Measurements from ENCODE around the gene GNB5.
A peak's percentile ranks its signal among the peaks of the same experiment; 100 is the strongest.

Gene GNB5

DNA sequence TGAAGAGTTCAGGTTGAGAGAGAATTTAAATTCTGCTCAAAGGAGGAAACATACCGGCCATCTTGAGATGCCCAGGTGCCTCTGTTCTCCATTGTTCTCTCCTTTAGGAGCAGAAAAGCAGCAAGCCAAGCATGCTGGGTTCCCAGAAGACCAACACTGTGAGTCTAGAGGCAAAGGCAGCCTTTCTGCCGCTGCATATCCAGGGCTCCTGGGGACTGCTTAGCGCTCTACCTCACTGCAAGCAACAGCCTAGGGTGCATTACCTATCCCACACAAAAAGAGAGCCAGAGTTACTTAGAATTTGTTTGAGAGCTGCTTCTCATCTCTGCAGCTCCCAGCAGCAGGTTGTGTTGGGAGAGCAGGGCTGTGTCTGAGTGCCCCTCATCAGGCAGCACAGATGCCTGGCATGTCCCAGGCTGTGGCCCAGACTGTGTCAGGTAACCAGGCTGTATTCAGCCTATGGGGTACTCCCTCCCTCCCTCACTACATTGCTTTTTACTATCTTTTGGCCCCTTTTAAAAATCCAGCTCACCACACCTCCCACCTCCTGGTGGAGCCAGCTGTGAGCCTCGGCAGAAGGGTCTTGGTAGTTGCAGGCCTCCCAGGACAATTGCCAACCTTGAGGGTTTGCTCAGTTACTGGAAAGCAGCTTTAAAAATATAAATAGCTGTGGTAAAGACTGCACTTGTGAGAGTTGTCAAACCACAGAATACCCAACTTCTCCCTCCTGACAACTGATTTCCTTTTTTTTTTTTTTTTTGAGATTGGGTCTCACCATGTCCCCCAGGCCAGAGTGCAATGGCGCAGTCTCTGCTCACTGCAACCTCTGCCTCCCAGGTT, 108.8 kb downstream of the GNB5 start:
- H3K36me3 Mint-ChIP-seq (ENCODE audit: insufficient read depth) = no peaks in the 10 kb centered on the region
- H3K9me3 Mint-ChIP-seq = no peaks in the 10 kb centered on the region
- H3K4me1 Mint-ChIP-seq = peaks cover 33% of the 10 kb centered on the region
- H3K27ac Mint-ChIP-seq (ENCODE audit: low read depth) = no peak overlapping the region
- H3K4me3 Mint-ChIP-seq = peak overlapping the region; percentile 50
- ATAC-seq (replicated peaks; ENCODE audit: extremely low read depth, poor library complexity, severe bottlenecking) (peak; percentile 56), DNase-seq (ENCODE audit: low spot score in 2 of 2) (no peak)
- H3K27me3 Mint-ChIP-seq = peaks cover 7% of the 10 kb centered on the region

GRCh38 chr15:52080706-52081392, 110.3 kb downstream of the GNB5 start:
- no peak for DNase-seq (ENCODE audit: low spot score in 2 of 2)
- Mint-ChIP-seq H3K36me3 (ENCODE audit: insufficient read depth) (no peaks in the 10 kb centered on the region), H3K4me1 (peaks cover 33% of the 10 kb centered on the region), H3K4me3 (no peak overlapping the region), H3K27ac (ENCODE audit: low read depth) (no peak overlapping the region), H3K27me3 (peaks cover 7% of the 10 kb centered on the region), H3K9me3 (no peaks in the 10 kb centered on the region)
- ATAC-seq (replicated peaks; ENCODE audit: extremely low read depth, poor library complexity, severe bottlenecking) = no peak

DNA sequence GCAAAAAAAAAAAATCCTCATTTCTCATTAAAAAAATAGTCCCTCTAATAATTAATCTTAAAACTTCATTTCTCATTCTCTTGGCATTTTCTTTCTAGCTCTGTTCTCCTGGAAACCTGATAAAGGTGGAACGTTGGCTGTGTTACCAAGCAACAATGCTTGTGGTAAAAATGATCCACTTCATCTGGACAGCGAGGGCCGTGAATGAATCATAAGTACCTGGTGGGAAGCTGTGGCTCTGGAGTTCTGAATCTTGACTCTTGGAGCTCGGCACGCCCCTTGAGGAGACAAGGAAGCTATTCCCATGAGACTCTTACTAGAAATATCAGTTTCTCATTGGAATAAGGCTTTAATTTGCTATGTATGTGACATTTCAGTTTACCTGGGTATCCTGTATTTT, 111.2 kb downstream of the GNB5 start:
- H3K27me3 Mint-ChIP-seq = peaks cover 7% of the 10 kb centered on the region
- no peak for ATAC-seq (replicated peaks; ENCODE audit: extremely low read depth, poor library complexity, severe bottlenecking)
- no peak overlapping the region for H3K4me3 Mint-ChIP-seq
- H3K9me3 Mint-ChIP-seq = no peaks in the 10 kb centered on the region
- no peak overlapping the region for H3K27ac Mint-ChIP-seq (ENCODE audit: low read depth)
- DNase-seq (ENCODE audit: low spot score in 2 of 2) = no peak
- no peaks in the 10 kb centered on the region for H3K36me3 Mint-ChIP-seq (ENCODE audit: insufficient read depth)
- H3K4me1 Mint-ChIP-seq = peaks cover 33% of the 10 kb centered on the region

- H3K36me3 Mint-ChIP-seq (ENCODE audit: insufficient read depth) = no peaks in the 10 kb centered on the region
- H3K27me3 Mint-ChIP-seq = peaks cover 7% of the 10 kb centered on the region
- H3K4me1 Mint-ChIP-seq = peaks cover 33% of the 10 kb centered on the region
- peak overlapping the region; percentile 45 for H3K27ac Mint-ChIP-seq (ENCODE audit: low read depth)
- H3K9me3 Mint-ChIP-seq = no peaks in the 10 kb centered on the region
- H3K4me3 Mint-ChIP-seq = no peak overlapping the region
- DNase-seq (ENCODE audit: low spot score in 2 of 2) (peak; percentile 58 to 72), ATAC-seq (replicated peaks; ENCODE audit: extremely low read depth, poor library complexity, severe bottlenecking) (no peak)
These were observed 112.1 kb downstream of the GNB5 start for GRCh38 chr15:52078876-52079700.

DNA sequence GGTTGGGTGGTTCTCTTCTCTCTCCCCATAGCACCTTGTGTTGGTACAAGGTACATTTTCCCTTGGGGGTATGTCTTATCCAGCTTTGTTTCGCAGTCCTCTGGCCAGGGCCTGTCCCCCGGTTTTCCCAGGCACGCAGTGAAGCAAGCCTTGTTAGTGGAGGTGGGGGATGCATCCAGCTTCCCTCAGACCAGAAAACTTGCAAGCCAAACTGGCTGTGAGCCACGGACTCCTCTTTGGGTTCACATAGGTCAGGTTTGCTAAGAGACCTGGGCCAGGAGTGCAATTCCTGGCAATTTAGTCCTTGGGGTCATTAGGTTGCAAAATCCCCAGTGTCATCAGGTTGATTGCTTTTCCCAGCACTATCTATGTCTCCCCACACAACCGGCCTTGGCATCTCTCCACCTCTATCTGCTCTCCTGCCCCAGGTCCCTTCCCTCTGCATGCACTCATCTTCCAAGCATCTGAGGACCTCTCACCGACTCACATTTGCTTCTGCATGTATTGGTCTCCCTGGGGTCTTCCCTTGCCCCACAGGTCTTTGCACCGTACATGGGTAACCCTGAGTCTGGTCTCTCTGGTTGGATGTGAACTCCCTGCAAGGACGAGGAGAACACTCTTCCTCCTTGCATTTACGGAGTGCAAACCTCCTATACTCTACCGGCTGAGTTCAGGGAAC, 112.9 kb downstream of the GNB5 start:
- ATAC-seq (replicated peaks; ENCODE audit: extremely low read depth, poor library complexity, severe bottlenecking) (no peak), DNase-seq (ENCODE audit: low spot score in 2 of 2) (no peak)
- Mint-ChIP-seq H3K4me1 (peaks cover 28% of the 10 kb centered on the region), H3K9me3 (no peaks in the 10 kb centered on the region), H3K4me3 (no peak overlapping the region), H3K27me3 (peaks cover 7% of the 10 kb centered on the region), H3K36me3 (ENCODE audit: insufficient read depth) (no peaks in the 10 kb centered on the region), H3K27ac (ENCODE audit: low read depth) (peak overlapping the region; percentile 45)

GRCh38 chr15:52076889-52077781, 114.1 kb downstream of the GNB5 start:
- no peak for ATAC-seq (replicated peaks; ENCODE audit: extremely low read depth, poor library complexity, severe bottlenecking)
- Mint-ChIP-seq H3K27me3 (peaks cover 7% of the 10 kb centered on the region), H3K36me3 (ENCODE audit: insufficient read depth) (no peaks in the 10 kb centered on the region), H3K27ac (ENCODE audit: low read depth) (no peak overlapping the region), H3K4me3 (no peak overlapping the region), H3K9me3 (no peaks in the 10 kb centered on the region), H3K4me1 (peaks cover 16% of the 10 kb centered on the region)
- no peak for DNase-seq (ENCODE audit: low spot score in 2 of 2)

DNA sequence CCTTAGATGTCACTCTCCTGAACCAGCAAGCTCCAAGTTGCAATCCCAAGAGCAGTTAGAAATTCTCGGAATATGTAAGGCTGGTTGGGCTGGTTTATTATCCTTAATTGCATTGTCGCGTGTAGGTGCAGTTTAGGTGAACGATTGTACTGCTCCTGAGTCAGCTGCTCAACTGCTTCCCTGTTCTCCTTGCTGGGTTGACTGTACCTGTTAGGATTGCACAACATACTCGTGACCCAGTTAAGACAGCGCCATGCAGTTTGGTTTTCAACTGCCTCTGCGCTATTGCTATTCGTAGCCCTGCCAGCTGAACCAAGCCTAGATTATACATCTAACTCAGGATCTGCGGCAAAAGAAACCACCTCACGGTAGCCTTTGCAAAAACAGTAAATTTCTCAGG, 119.6 kb downstream of the GNB5 start:
- DNase-seq (ENCODE audit: low spot score in 2 of 2) (no peak), ATAC-seq (replicated peaks; ENCODE audit: extremely low read depth, poor library complexity, severe bottlenecking) (no peak)
- peaks cover 7% of the 10 kb centered on the region for H3K4me1 Mint-ChIP-seq
- no peak overlapping the region for H3K27ac Mint-ChIP-seq (ENCODE audit: low read depth)
- no peaks in the 10 kb centered on the region for H3K27me3 Mint-ChIP-seq
- no peaks in the 10 kb centered on the region for H3K9me3 Mint-ChIP-seq
- H3K4me3 Mint-ChIP-seq = no peak overlapping the region
- no peaks in the 10 kb centered on the region for H3K36me3 Mint-ChIP-seq (ENCODE audit: insufficient read depth)

- no peak for ATAC-seq (replicated peaks; ENCODE audit: extremely low read depth, poor library complexity, severe bottlenecking)
- H3K4me3 Mint-ChIP-seq = no peak overlapping the region
- H3K27me3 Mint-ChIP-seq = no peaks in the 10 kb centered on the region
- no peak for DNase-seq (ENCODE audit: low spot score in 2 of 2)
- H3K9me3 Mint-ChIP-seq = no peaks in the 10 kb centered on the region
- H3K4me1 Mint-ChIP-seq = peaks cover 10% of the 10 kb centered on the region
- peaks cover 3% of the 10 kb centered on the region for H3K36me3 Mint-ChIP-seq (ENCODE audit: insufficient read depth)
- no peak overlapping the region for H3K27ac Mint-ChIP-seq (ENCODE audit: low read depth)
These were observed 121.6 kb downstream of the GNB5 start for GRCh38 chr15:52069559-52069958.

- Mint-ChIP-seq H3K36me3 (ENCODE audit: insufficient read depth) (peaks cover 9% of the 10 kb centered on the region), H3K4me1 (peaks cover 10% of the 10 kb centered on the region), H3K27ac (ENCODE audit: low read depth) (peak overlapping the region; percentile 71), H3K4me3 (no peak overlapping the region), H3K9me3 (no peaks in the 10 kb centered on the region), H3K27me3 (no peaks in the 10 kb centered on the region)
- ATAC-seq (replicated peaks; ENCODE audit: extremely low read depth, poor library complexity, severe bottlenecking) (no peak), DNase-seq (ENCODE audit: low spot score in 2 of 2) (no peak)
These were observed 123.1 kb downstream of the GNB5 start for GRCh38 chr15:52068004-52068615.

GRCh38 chr15:52067545-52067926, 123.7 kb downstream of the GNB5 start:
- Mint-ChIP-seq H3K9me3 (no peaks in the 10 kb centered on the region), H3K27ac (ENCODE audit: low read depth) (peak overlapping the region; percentile 71), H3K4me1 (peaks cover 10% of the 10 kb centered on the region), H3K27me3 (no peaks in the 10 kb centered on the region), H3K4me3 (no peak overlapping the region), H3K36me3 (ENCODE audit: insufficient read depth) (peaks cover 12% of the 10 kb centered on the region)
- DNase-seq (ENCODE audit: low spot score in 2 of 2) = no peak
- no peak for ATAC-seq (replicated peaks; ENCODE audit: extremely low read depth, poor library complexity, severe bottlenecking)

DNA sequence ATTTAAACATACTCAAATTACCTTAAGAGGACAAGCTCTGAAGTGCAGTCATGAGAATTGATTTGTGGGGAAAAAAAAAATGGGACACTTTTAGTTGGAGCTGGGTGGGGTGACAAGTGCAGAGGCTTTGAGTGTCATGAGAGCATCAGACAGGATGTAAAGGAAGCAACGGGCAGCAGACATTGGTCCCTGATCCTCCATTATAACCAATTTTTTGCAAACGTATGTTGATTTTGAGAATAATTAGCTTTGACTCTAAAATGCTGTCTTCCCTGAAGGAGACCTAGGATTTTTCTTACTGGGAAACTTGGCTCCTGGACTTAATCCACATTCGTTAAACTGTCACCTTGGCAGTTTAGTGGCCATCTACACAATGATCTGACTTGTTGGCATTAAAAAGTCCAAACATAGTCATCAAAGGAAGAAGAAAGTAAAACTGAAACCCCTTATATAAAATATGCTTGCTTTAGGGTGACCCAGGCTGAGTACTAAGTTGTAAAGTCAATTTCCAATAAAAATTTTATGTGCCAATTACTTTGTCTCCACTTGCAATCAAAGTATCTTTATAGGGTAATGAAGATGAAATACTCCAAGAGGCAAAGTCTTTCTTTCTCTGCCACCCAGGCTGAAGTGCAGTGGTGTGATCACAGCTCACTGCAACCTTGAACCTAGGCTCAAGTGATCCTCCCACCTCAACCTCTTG, 124.2 kb downstream of the GNB5 start:
- Mint-ChIP-seq H3K27ac (ENCODE audit: low read depth) (no peak overlapping the region), H3K4me3 (no peak overlapping the region), H3K36me3 (ENCODE audit: insufficient read depth) (peaks cover 15% of the 10 kb centered on the region), H3K27me3 (no peaks in the 10 kb centered on the region), H3K9me3 (no peaks in the 10 kb centered on the region), H3K4me1 (peaks cover 10% of the 10 kb centered on the region)
- DNase-seq (ENCODE audit: low spot score in 2 of 2) (no peak), ATAC-seq (replicated peaks; ENCODE audit: extremely low read depth, poor library complexity, severe bottlenecking) (no peak)
